B cell (primary cell): ENCODE data around the gene NOL4L. TPM values are rescaled to one million over a fixed set of nuclear protein-coding genes. Genes with fewer than 3 reads are reported as not detected.
A peak's percentile ranks its signal among the peaks of the same experiment; 100 is the strongest.

Experiments used
- ATAC-seq: fragments of 200-7000 bp; cut with Tn5 transposase; one replicate; pipeline ENCODE4 v1.10.0; 2021; ENCODE audit warnings: low read depth, mild to moderate bottlenecking, moderate number of reproducible peaks, moderate library complexity
- CTCF ChIA-PET: fragments of 350-600 bp; sonication (Branson Sonifier 250); formaldehyde crosslinking; loops from one replicate; lab custom pipeline; 2021; ENCODE audit warnings: antibody characterized with exemption, inconsistent platforms; lab: Charles Lee
- POLR2A ChIA-PET: fragments of 350-600 bp; sonication (Branson Sonifier 250); formaldehyde crosslinking; loops from one replicate; lab custom pipeline; 2021; ENCODE audit warnings: antibody characterized with exemption; lab: Charles Lee
- DNase-seq: peaks from one replicate; pipeline ENCODE4 v3.0.0; 2013
- H2AFZ ChIP-seq: 2 replicates; pipeline ENCODE4 v1.6.1; 2012; ENCODE audit warnings: mild to moderate bottlenecking, low read depth, low read length; ENCODE audit not compliant: insufficient read depth, poor library complexity, severe bottlenecking
- H3K27ac ChIP-seq, 2 donors: 1 replicate in 1 of 2; 2 replicates in 1 of 2; pipeline ENCODE4 v1.5.1; 2012 to 2013; ENCODE audit warnings: low read length in 2 of 2, mild to moderate bottlenecking in 2 of 2, moderate library complexity in 1 of 2
- H3K27me3 ChIP-seq, 4 experiments: fragments of 200-600 bp in 1 of 4; sonication (generic) in 1 of 4; replicated peaks in 1 of 4; 1 replicate in 2 of 4; 2 replicates in 2 of 4; pipeline versions ENCODE4 v1.6.1 to v1.7.0; 2013 to 2016; ENCODE audit warnings: low read length in 3 of 4, mild to moderate bottlenecking in 2 of 4, mixed read lengths in 1 of 4, moderate library complexity in 1 of 4; ENCODE audit not compliant: insufficient read depth in 4 of 4, control insufficient read depth in 3 of 4; ENCODE audit errors: control extremely low read depth in 1 of 4
- H3K36me3 ChIP-seq, 2 experiments: replicated peaks in 1 of 2; 1 replicate in 1 of 2; 2 replicates in 1 of 2; pipeline versions ENCODE4 v1.6.1 to v1.7.1; 2013; ENCODE audit warnings: low read length in 1 of 2; ENCODE audit not compliant: insufficient read depth in 2 of 2, control insufficient read depth in 1 of 2; ENCODE audit errors: control extremely low read depth in 1 of 2, extremely low read depth in 1 of 2
- H3K4me1 ChIP-seq, 2 donors: fragments of 200-600 bp in 1 of 2; sonication (generic) in 1 of 2; 1 replicate in 1 of 2; 2 replicates in 1 of 2; pipeline versions ENCODE4 v1.5.1 to v1.6.1; 2013 to 2017; ENCODE audit warnings: low read length in 2 of 2; ENCODE audit not compliant: control insufficient read depth in 2 of 2, insufficient read depth in 2 of 2
- H3K4me2 ChIP-seq: replicated peaks from 2 replicates; pipeline ENCODE3; 2012; ENCODE audit warnings: mild to moderate bottlenecking, low read depth, low read length; ENCODE audit not compliant: poor library complexity, severe bottlenecking
- H3K4me3 ChIP-seq, 5 experiments: fragments of 200-600 bp in 1 of 5; sonication (generic) in 1 of 5; 1 replicate in 3 of 5; 2 replicates in 2 of 5; pipeline versions ENCODE4 v1.5.1 to v1.7.0; 2011 to 2016; ENCODE audit warnings: low read length in 4 of 5, mild to moderate bottlenecking in 4 of 5, low read depth in 2 of 5, control low read depth in 1 of 5, moderate library complexity in 1 of 5; ENCODE audit not compliant: insufficient read depth in 1 of 5; ENCODE audit errors: control extremely low read depth in 1 of 5, extremely low read depth in 1 of 5
- H3K79me2 ChIP-seq: fragments of 200-600 bp; sonication (generic); one replicate; pipeline ENCODE4 v1.6.0; 2016; ENCODE audit warnings: low read length; ENCODE audit not compliant: control insufficient read depth, insufficient read depth
- H3K9ac ChIP-seq: fragments of 200-600 bp; sonication (generic); 2 replicates; pipeline ENCODE4 v1.6.1; 2017; ENCODE audit warnings: mild to moderate bottlenecking, low read length, moderate library complexity
- H3K9me3 ChIP-seq, 3 donors: one replicate each; pipeline versions ENCODE4 v1.6.1 to v1.7.1; 2013; ENCODE audit warnings: low read length in 2 of 3; ENCODE audit not compliant: control insufficient read depth in 2 of 3, insufficient read depth in 1 of 3; ENCODE audit errors: control extremely low read depth in 1 of 3
- H4K20me1 ChIP-seq: 2 replicates; pipeline ENCODE4 v1.6.0; 2012; ENCODE audit warnings: mild to moderate bottlenecking, low read length; ENCODE audit not compliant: insufficient read depth, control insufficient read depth, poor library complexity, severe bottlenecking
- H3K27ac Mint-ChIP-seq: one replicate; pipeline ENCODE4 v1.8.0; 2021; ENCODE audit warnings: mixed read lengths
- H3K27me3 Mint-ChIP-seq: one replicate; pipeline ENCODE4 v1.8.0; 2021; ENCODE audit warnings: mixed read lengths
- H3K4me1 Mint-ChIP-seq: one replicate; pipeline ENCODE4 v1.8.0; 2021; ENCODE audit warnings: mixed read lengths
- H3K4me3 Mint-ChIP-seq: one replicate; pipeline ENCODE4 v1.8.0; 2021; ENCODE audit warnings: mixed read lengths
- H3K9me3 Mint-ChIP-seq: one replicate; pipeline ENCODE4 v1.8.0; 2022; ENCODE audit warnings: mixed read lengths; ENCODE audit not compliant: insufficient read depth
- EZH2 ChIP-seq: IDR thresholded peaks from 2 replicates; pipeline ENCODE4 v1.6.1; 2012; ENCODE audit warnings: borderline replicate concordance, low read depth, mild to moderate bottlenecking, moderate library complexity, low read length; ENCODE audit not compliant: insufficient read depth, poor library complexity, severe bottlenecking
- WGBS: methylation state at CpG from one replicate; pipeline ENCODE4 v1.1.5; 2013; ENCODE audit warnings: missing lambda C conversion rate; ENCODE audit not compliant: insufficient coverage; 5-methylcytosine and 5-hydroxymethylcytosine counted together
- intact Hi-C: fragments of 100-400 bp; cut with micrococcal nuclease; formaldehyde crosslinking; loops from one replicate; pipeline ENCODE4 v1.10.0; 2022
- polyA plus RNA-seq: library from polyadenylated mRNA; depleted of rRNA; stranded (reverse); fragments of >200 nt; gene quantifications from 2 replicates; pipeline ENCODE4 v1.2.3, GENCODE V29; 2012
- total RNA-seq, 2 donors: library from RNA; stranded (reverse); fragments of 120-200 nt in 1 of 2; gene quantifications; 1 replicate in 1 of 2; 2 replicates in 1 of 2; pipeline versions ENCODE4 v1.2.3 to v1.2.4, GENCODE V29; 2013 to 2022
- TF ChIP-seq, protein P1 (sequence below): fragments of 200-600 bp; IDR thresholded peaks from one replicate; pipeline ENCODE4 v1.8.0; 2022; ENCODE audit warnings: antibody characterized with exemption, mild to moderate bottlenecking

Gene NOL4L
- total and polyA plus RNA-seq, 2 donors (not counting 1 experiment from before 2014, with no cell fraction given): 6.5 to 7.9 TPM

DNA sequence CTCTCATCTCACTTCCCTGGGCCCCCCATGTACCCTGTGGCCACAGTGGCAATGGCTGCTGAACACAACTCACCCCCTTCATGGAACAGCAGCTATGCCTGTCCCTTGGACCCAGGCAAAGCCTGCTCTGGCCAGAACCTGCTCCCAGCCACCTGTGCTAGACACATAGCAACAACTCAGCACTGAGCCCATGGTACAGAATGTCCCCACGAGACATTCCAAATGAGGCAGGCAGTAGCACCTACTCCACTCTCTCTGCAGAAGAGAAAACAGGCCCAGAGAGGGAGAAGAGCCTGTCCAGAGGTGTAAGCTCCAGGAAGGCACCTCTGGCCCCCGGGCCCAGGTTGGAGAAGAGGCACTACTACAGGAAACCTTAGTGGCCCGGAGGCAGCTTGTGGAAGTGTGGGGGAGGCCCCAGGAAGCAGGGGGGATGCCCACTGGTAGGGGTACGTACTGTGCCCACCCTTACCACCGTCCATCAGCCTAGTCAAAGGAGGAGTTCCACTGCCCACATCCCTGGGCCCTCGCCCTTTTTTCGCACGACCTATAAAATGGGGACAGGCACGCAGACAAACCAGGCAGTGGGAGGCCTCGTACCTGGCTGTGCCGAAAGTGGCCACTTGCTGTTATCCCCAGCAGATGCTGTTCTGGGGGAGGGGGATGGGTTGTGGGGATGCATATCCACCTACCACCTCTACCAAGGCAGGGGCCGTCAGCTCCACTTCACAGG lies 129.8 kb downstream of the NOL4L start:
- no peaks in the 10 kb centered on the region for H3K27me3 Mint-ChIP-seq
- H3K4me3 ChIP-seq: no peak overlapping the region
- no peaks in the 10 kb centered on the region for H3K27me3 ChIP-seq
- TF ChIP-seq, protein P1, sequence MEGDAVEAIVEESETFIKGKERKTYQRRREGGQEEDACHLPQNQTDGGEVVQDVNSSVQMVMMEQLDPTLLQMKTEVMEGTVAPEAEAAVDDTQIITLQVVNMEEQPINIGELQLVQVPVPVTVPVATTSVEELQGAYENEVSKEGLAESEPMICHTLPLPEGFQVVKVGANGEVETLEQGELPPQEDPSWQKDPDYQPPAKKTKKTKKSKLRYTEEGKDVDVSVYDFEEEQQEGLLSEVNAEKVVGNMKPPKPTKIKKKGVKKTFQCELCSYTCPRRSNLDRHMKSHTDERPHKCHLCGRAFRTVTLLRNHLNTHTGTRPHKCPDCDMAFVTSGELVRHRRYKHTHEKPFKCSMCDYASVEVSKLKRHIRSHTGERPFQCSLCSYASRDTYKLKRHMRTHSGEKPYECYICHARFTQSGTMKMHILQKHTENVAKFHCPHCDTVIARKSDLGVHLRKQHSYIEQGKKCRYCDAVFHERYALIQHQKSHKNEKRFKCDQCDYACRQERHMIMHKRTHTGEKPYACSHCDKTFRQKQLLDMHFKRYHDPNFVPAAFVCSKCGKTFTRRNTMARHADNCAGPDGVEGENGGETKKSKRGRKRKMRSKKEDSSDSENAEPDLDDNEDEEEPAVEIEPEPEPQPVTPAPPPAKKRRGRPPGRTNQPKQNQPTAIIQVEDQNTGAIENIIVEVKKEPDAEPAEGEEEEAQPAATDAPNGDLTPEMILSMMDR: no peak
- TF ChIP-seq EZH2: no peak
- H3K4me2 ChIP-seq: no peak overlapping the region
- intact Hi-C loops: no loop called here
- ATAC-seq: no peak
- H3K27ac ChIP-seq: no peak overlapping the region
- peaks cover 13% of the 10 kb centered on the region for H3K4me1 Mint-ChIP-seq
- H3K4me1 ChIP-seq: peaks cover 0 to 13% of the 10 kb centered on the region in 2 donors
- no peak overlapping the region for H2AFZ ChIP-seq
- no peak overlapping the region for H3K9ac ChIP-seq
- H3K4me3 Mint-ChIP-seq: no peak overlapping the region
- H3K36me3 ChIP-seq: peaks cover 0 to 5% of the 10 kb centered on the region in 2 experiments
- POLR2A ChIA-PET: no interaction called here
- peak overlapping the region; percentile 11 for H3K27ac Mint-ChIP-seq
- H3K79me2 ChIP-seq: no peaks in the 10 kb centered on the region
- no peaks in the 10 kb centered on the region for H3K9me3 Mint-ChIP-seq
- no peak for DNase-seq
- 84% methylated on average over 10 of the region's 12 CpGs for WGBS
- CTCF ChIA-PET: interaction anchor here (0.7 to 1.8 kb wide), 3 partner anchors 11 to 172 kb away, joined by 3 to 4 read pairs (median 4); no protein-coding TSS in a partner anchor
- no peaks in the 10 kb centered on the region for H3K9me3 ChIP-seq
- no peaks in the 10 kb centered on the region for H4K20me1 ChIP-seq
